ENCODE data around the gene SLC2A11.
A peak's percentile ranks its signal among the peaks of the same experiment; 100 is the strongest.
"Not testable (repeated sequence)": the region's sequence is repeated elsewhere in the genome, so short reads cannot be mapped to it uniquely, and the experiment has no call there.

SLC2A11 gene

GRCh38 chr22:23847991-23848864 lies 9.4 kb upstream of the SLC2A11 start:
- DNase-seq, result no peak

- DNase-seq, result peak; percentile 76
Observed at GRCh38 chr22:23849009-23850006, 8.4 kb upstream of the SLC2A11 start.

DNA sequence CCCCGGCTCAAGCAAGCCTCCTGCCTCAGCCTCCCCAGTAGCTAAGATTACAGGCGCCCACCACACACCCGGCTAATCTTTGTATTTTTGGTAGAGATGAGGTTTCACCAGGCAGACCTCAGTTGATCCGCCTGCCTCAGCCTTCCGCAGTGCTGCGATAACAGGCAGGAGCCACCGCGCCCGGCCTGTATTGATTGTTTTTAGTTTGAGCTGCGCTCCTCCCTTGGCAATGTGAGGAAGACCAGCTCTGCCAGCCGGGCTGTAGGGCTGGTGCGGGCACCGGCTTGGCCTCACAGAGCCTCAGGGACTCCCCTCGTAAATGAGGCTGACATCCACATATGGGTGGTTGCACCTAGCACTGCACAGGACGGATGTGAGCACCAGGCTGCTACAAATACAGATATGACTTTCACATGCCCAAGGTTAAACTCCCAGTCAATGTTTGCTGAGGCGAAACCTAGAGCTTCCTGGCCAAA lies 7.5 kb upstream of the SLC2A11 start:
- DNase-seq, result no peak

DNA sequence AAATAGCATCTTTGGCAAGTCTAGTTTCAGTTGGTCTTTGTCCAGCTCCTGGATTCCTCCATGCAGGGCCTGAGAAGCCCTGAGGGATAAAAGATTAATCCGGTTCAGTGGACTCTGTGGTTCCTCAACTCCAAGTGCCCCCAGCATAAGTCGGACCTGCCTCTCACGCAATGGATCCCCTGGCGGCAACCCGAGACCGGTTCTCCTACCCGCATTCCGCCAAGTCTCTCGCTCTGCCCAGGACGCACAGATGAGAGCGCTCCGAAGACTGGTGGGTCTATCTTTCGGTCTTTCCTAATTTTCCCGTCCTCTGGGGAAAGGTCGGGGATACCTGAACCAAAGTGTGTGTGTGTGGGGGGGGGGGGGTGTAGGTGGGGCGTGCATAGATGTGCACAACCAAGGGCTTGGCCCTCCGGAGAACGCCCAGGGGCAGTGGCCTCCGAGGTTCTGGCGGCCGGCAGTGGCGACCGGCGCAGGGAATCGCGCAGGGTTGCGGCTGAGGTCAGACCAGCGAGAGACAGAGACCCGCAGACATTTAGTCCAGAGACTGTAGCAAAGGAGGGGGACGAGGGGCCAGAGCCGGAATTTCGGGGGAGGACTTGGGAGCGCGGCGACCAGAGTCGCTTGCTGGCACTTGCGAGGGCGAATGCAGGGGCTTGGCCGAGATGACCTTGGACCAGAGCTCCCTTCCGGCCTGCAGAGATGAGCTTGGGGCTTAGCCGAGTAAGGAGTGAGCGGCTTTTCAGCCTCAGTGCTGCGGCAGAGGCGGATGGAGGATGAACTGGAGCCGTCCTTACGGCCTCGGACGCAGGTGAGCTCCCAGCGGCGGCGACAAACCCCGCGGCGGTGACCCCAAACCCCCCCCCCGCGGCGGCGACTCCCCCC lies 712 bp upstream of the SLC2A11 start:
- DNase-seq, result peak; percentile 51

DNA sequence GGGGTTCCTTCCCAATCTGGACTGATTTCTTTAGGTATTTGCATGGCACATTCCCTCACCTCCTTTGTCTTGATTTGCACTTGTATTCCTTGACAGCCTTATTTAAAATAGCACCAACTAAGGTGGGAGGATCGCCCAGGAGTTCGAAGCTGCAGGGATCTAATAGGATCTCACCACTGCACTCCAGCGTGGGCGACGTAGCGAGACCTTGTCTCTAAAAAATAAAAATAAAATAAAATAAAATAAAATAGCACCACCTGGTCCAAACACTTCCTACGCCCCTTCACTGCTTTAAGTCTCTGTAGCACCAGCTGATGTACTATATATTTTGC lies 775 bp downstream of the SLC2A11 start:
- no peak for DNase-seq

GRCh38 chr22:23859201-23859600 lies 1.5 kb downstream of the SLC2A11 start:
- DNase-seq, result no peak

GRCh38 chr22:23860187-23860586 lies 2.5 kb downstream of the SLC2A11 start:
- DNase-seq, result not testable (repeated sequence)

DNA sequence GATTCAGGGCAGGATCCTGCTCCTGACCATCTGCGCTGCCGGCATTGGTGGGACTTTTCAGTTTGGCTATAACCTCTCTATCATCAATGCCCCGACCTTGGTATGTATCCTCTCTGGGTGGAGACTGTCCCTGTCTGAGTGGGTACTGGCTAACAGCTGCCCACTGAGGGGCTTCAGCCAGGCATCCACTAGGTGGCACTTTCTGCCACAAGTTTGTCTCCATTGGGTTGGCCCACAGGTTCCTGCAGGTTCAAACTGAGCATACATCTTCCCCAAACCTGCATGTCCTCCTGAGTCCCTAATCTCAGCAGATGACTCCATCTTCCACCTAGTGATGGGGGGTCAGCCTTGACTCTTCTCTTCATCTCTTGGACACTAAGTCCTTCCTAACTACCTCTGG lies 4.4 kb downstream of the SLC2A11 start:
- DNase-seq, result peak; percentile 51

DNA sequence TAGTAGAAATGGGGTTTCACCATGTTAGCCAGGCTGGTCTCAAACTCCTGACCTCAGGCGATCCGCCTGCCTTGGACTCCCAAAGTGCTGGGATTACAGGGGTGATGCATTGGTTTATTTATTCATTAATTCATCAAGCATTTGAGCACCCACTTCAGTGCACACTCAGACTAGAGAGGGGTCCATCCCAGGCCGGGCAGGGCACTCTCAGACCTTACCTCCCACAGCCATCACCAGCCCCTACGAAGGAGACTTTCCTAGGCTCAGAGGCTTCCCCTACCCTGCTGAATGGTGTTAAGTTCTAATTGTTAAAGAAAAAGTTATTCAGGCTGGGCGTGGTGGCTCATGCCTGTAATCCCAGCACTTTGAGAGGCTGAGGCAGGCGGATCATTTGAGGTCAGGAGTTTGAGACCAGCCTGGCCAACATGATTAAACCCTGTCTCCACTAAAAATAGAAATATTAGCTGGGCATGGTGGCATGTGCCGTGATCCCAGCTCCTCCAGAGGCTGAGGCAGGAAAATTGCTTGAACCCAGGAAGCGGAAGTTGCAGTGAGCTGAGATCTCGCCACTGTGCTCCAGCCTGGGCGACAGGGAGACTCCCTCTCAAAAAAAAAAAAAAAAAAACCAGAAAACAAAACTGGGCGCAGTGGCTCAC lies 7.0 kb downstream of the SLC2A11 start:
- not testable (repeated sequence) for DNase-seq

GRCh38 chr22:23868580-23868979 lies 10.9 kb downstream of the SLC2A11 start:
- no peak for DNase-seq

DNA sequence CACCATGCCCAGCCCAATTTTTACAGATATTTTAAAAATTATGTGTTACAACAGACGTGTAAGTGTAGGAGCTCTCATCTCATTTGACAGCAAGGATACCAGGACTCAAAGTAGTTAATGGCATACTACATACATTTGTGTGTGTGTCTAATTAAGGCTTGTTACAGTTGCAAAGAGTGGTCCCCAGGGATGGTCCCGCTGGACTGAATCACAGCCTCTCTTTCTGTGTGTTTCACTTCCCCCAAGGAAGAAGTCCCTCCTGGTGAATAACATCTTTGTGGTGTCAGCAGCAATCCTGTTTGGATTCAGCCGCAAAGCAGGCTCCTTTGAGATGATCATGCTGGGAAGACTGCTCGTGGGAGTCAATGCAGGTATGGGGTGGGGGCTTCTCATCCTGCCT lies 17.2 kb downstream of the SLC2A11 start:
- no peak for DNase-seq

DNA sequence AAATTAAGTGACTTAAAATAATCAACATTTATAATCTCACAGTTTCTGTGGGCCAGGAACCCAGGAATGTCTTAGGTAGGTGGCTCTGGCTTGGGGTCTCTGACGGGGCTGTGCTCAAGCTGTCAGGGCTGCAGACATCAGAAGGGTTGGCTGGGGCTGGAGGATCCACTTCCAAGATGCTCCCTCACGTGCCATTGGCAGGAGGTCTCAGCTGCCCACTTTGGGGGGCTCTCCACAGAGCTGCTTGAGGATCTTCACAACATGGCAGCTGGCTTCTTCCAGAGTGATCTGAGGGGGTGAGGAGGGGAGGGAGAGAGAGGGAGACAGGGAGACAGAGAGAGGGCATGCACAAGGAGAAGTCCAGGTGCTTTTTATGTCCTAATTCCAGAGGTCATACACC lies 18.1 kb downstream of the SLC2A11 start:
- no peak for DNase-seq

DNA sequence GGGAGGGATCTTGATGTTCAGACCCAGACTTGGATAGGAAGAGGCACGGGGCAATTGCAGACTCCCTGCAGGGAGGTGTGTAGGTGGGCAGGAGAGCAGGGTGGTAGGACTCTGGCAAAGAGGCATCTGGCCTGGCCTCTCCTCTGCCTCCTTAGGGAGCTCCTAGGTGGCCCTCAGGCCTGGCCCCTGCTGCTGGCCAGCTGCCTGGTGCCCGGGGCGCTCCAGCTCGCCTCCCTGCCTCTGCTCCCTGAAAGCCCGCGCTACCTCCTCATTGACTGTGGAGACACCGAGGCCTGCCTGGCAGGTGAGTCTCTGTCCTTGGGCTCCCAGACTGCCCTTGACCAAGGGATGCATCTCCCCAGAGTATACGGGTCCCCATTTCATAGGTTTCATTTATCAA lies 19.9 kb downstream of the SLC2A11 start:
- DNase-seq, result no peak

DNA sequence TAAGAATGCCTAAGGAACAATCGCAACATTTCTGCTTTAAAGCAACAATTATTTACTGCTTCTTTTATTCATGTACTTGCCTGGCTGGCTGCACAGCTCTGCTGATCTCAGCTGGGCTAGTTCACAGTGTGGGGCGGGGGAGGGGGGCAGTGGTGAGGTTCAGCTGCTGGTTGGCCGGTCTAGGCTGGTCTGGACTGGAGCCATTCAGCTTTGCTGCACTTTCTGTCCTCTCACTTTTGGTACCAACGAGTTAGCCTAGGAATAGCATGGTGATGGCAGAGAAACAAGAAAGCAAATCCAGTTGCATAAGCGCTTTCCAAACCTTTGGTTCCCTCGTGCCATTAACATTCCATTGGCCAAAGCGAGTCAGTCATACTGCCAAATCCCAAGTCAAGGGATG lies 20.5 kb downstream of the SLC2A11 start:
- DNase-seq, result no peak

- DNase-seq, result no peak
Observed at GRCh38 chr22:23882370-23882769, 24.7 kb downstream of the SLC2A11 start.

- DNase-seq, result no peak
Observed at GRCh38 chr22:23883658-23884057, 26.0 kb downstream of the SLC2A11 start.

GRCh38 chr22:23884140-23884539 lies 26.5 kb downstream of the SLC2A11 start:
- no peak for DNase-seq

DNA sequence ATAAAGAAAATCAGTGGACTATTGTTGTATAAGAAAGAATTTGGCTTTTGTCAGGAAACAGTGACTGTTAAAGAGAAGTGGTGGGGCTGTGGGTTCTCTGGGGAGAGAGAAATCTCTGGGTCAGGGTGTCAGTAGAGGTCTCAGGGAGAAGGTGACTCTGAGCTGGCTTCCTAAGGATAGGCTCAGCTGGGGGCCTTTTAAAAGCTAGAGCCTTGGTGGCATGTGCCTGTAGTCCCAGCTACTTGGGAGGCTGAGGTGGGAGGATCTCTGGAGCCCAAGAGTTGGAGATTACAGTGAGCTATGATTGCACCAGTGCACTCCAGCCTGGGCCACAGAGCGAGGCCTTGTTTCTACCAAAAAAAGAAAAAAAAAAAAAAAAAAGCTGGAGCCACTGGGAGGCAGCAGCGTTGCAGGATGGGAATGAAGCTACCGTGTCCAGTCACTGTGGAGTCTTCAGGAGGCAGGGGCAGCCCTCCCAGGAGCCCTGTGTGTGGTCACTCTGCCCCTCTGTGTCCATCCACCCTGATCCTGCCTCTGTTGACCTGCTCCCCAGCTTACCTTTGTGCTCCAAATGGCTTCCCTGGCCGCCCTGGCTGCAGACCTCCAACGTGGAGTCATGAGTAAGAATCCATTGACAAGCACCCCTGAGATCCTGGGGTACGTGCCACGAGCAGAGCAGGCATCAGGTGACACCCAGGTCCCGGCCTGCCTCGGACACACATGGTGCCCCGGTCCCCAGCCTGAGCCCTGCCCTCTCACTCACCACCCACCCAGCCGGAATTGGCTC lies 31.1 kb downstream of the SLC2A11 start:
- no peak for DNase-seq

DNA sequence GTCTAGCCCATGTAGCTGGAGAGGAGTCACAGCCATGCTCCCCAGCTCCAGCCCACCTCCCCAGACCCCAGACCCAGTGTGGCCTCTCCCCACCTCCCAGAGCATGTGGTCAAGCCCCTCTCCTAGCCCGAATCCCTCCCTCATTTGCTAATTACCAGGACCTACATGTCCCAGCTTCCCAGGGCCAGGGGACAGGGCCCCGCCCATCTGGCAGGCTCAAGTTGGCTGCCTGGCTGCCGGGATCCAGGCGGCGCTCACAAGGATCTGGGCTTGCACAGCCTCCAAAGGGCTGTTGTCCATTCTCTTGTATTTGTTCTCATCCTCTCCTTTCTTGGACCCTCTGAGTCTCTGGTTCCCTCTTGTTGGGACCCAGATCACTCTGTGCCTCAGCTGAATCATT lies 31.9 kb downstream of the SLC2A11 start:
- no peak for DNase-seq

GRCh38 chr22:23891726-23892125 lies 34.1 kb downstream of the SLC2A11 start:
- DNase-seq, result no peak

DNA sequence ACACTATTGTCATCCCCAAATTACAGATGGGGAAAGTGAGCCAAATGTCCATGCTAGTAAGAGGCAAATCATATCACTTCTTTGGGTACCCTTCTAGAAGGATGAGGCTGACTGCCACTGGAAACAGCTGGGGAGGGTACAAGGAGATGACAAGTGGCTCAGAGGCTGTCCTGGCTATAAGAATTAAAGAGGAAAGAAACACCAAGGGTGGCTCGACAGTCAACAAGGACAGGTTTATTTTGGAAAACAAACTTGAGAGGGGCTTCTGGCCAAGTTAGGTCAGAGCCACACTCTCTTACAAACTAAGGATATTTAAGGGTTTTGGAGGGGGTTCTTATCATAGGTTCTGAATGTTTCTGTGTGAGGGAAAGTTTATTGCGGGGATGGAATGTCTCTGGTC lies 34.5 kb downstream of the SLC2A11 start:
- no peak for DNase-seq

Data from COR-L47 (cell line).